K562 (cell line): ENCODE measurements around the gene HES4. TPM values are rescaled to one million over a fixed set of nuclear protein-coding genes. Genes with fewer than 3 reads are reported as not detected.

Experiments used
- ATAC-seq: fragments of 200-7000 bp; cut with Tn5 transposase; 3 replicates; pipeline ENCODE4 v1.9.1; 2020; ENCODE audit warnings: moderate library complexity
- BruUV-seq: library from RNA; stranded (reverse); fragments of 400-500 nt; replicated peaks from 2 replicates; lab custom pipeline; 2021; lab: Mats Ljungman, UMichigan
- CTCF ChIA-PET: fragments of 300-600 bp; formaldehyde crosslinking; extraction: SDS; loops from one replicate; lab custom pipeline; 2021; ENCODE audit warnings: low intra/inter-chr PET ratio; lab: Yijun Ruan, JAX
- POLR2A ChIA-PET: fragments of 300-600, 350-650 bp; sonication (Branson Sonifier 250); formaldehyde crosslinking; extraction: SDS; loops from one replicate; lab custom pipeline; 2021; ENCODE audit warnings: antibody characterized with exemption, inconsistent platforms; lab: Yijun Ruan, JAX
- DNase-seq, 4 experiments: peaks; one replicate each; pipeline versions ENCODE4 v3.0.0 to v3.0.0-alpha.2; 2011 to 2018; ENCODE audit warnings: low spot score in 3 of 4, mixed read lengths in 3 of 4; ENCODE audit errors: extremely low read depth in 1 of 4
- FAIRE-seq: peaks from 2 replicates; lab custom pipeline; 2011; peaks lifted over from hg19 to GRCh38; lab: Jason Lieb, UNC
- H2AFZ ChIP-seq: 2 replicates; pipeline ENCODE4 v1.6.0; 2011; ENCODE audit warnings: low read depth, low read length, control low read depth, inconsistent platforms
- H3K27ac ChIP-seq: fragments of 200-600 bp; 3 replicates; pipeline ENCODE4 v1.8.0; 2011; ENCODE audit warnings: low read depth, mild to moderate bottlenecking, control low read depth, inconsistent platforms, low read length, moderate library complexity, mixed read lengths; ENCODE audit errors: extremely low read depth
- H3K27me3 ChIP-seq, 2 experiments: fragments of 300-600 bp in 1 of 2; 2 replicates in 1 of 2; 3 replicates in 1 of 2; pipeline versions ENCODE4 v1.6.0 to v1.8.0; 2011; ENCODE audit warnings: inconsistent platforms in 2 of 2, low read length in 2 of 2, mild to moderate bottlenecking in 1 of 2, mixed read lengths in 1 of 2, moderate library complexity in 1 of 2; ENCODE audit not compliant: control insufficient read depth in 2 of 2, insufficient read depth in 2 of 2
- H3K36me3 ChIP-seq: fragments of 300-600 bp; 3 replicates; pipeline ENCODE4 v1.8.0; 2011; ENCODE audit warnings: mild to moderate bottlenecking, low read length, inconsistent platforms; ENCODE audit not compliant: control insufficient read depth, insufficient read depth
- H3K4me1 ChIP-seq, 2 experiments: fragments of 200-600 bp in 1 of 2; replicated peaks in 1 of 2; 2 replicates in 1 of 2; 3 replicates in 1 of 2; pipeline versions ENCODE4 v1.5.1 to v1.8.0; 2011; ENCODE audit warnings: inconsistent platforms in 2 of 2, low read length in 2 of 2, mild to moderate bottlenecking in 1 of 2, mixed read lengths in 1 of 2, moderate library complexity in 1 of 2; ENCODE audit not compliant: control insufficient read depth in 2 of 2, insufficient read depth in 2 of 2
- H3K4me2 ChIP-seq: 2 replicates; pipeline ENCODE4 v1.6.1; 2011; ENCODE audit warnings: low read length, control low read depth, inconsistent platforms, mixed read lengths; ENCODE audit not compliant: insufficient read depth
- H3K4me3 ChIP-seq: fragments of 200-600 bp; sonication (generic), shearing (Covaris generic); 2 replicates; pipeline ENCODE4 v1.5.1; 2016; ENCODE audit warnings: control low read depth, inconsistent platforms
- H3K79me2 ChIP-seq: fragments of 200-600 bp; 3 replicates; pipeline ENCODE4 v1.8.0; 2011; ENCODE audit warnings: low read length, inconsistent platforms; ENCODE audit not compliant: control insufficient read depth, insufficient read depth
- H3K9ac ChIP-seq, 2 experiments: 2 replicates each; pipeline versions ENCODE4 v1.6.0 to v1.6.1; 2011; ENCODE audit warnings: low read depth in 2 of 2, low read length in 2 of 2, control low read depth in 1 of 2, inconsistent platforms in 1 of 2, mild to moderate bottlenecking in 1 of 2, mixed read lengths in 1 of 2; ENCODE audit not compliant: insufficient read depth in 1 of 2
- H3K9me1 ChIP-seq: one replicate; pipeline ENCODE4 v1.6.0; 2011; ENCODE audit warnings: inconsistent platforms, mild to moderate bottlenecking, low read length, moderate library complexity; ENCODE audit not compliant: control insufficient read depth, insufficient read depth
- H3K9me3 ChIP-seq: replicated peaks from 2 replicates; pipeline ENCODE4 v1.5.1; 2011; ENCODE audit warnings: low read depth, low read length, inconsistent platforms; ENCODE audit not compliant: control insufficient read depth, insufficient read depth
- H4K20me1 ChIP-seq: replicated peaks from 2 replicates; pipeline ENCODE4 v1.6.1; 2011; ENCODE audit warnings: low read length, inconsistent platforms, mixed read lengths; ENCODE audit not compliant: control insufficient read depth, insufficient read depth
- ARID4B ChIP-seq: sonication (generic); formaldehyde crosslinking; IDR thresholded peaks from 2 replicates; pipeline ENCODE4 v1.8.0; 2022; ENCODE audit warnings: mild to moderate bottlenecking, missing genetic modification reagents
- MCM5 ChIP-seq: fragments of 450-650 bp; IDR thresholded peaks from 2 replicates; pipeline ENCODE4 v1.6.1; 2016; ENCODE audit warnings: low read depth
- PCBP1 ChIP-seq: fragments of 200-400 bp; formaldehyde crosslinking; IDR thresholded peaks from 2 replicates; pipeline ENCODE4 v1.6.1; 2018; ENCODE audit warnings: mild to moderate bottlenecking, low read depth, low read length; ENCODE audit not compliant: poor library complexity, severe bottlenecking
- POLR3A ChIP-seq: IDR thresholded peaks from 2 replicates; pipeline ENCODE4 v1.6.1; 2011; ENCODE audit warnings: borderline replicate concordance, mild to moderate bottlenecking, moderate library complexity; ENCODE audit not compliant: insufficient read length, insufficient read depth; ENCODE audit errors: extremely low read depth
- ZNF695 ChIP-seq: fragments of 450-650 bp; formaldehyde crosslinking; IDR thresholded peaks from 2 replicates; pipeline ENCODE4 v1.4.0; 2020; ENCODE audit warnings: mild to moderate bottlenecking, moderate library complexity
- WGBS: fragments of 100-300 bp; shearing (Covaris generic); methylation state at CpG from one replicate; pipeline ENCODE4 v1.1.6; 2016; ENCODE audit warnings: low coverage, mixed read lengths; ENCODE audit not compliant: insufficient coverage; ENCODE audit errors: missing lambda C conversion rate; 5-methylcytosine and 5-hydroxymethylcytosine counted together
- in situ Hi-C: fragments of 300-500 bp; cut with MboI; formaldehyde crosslinking; loops from 4 replicates; pipeline ENCODE4 v1.15.0; 2018; ENCODE audit warnings: inconsistent platforms, mixed read lengths
- intact Hi-C: fragments of 100-400 bp; cut with micrococcal nuclease; formaldehyde crosslinking; loops from 2 replicates; pipeline ENCODE4 v1.14.2; 2022
- polyA plus RNA-seq, 8 experiments: library from polyadenylated mRNA; depleted of rRNA in 4 of 8; stranded (reverse) in 5 of 8; unstranded in 3 of 8; fragments of >200 nt; fragmentation: Nextera tagmentation in 2 of 8; fragmentation: Illumina TruSeq in 1 of 8; extraction: Ambion mirVana in 2 of 8; extraction: Trizol in 1 of 8; gene quantifications; 2 replicates each; pipeline versions ENCODE4 v1.2.1 to v1.2.3, GENCODE V29; 2011 to 2014; ENCODE audit warnings: inconsistent platforms in 1 of 8, missing spikeins in 1 of 8
- total RNA-seq, 7 experiments: library from RNA; depleted of rRNA in 6 of 7; stranded (reverse); fragments of >200 nt in 6 of 7; fragmentation: Illumina TruSeq in 2 of 7; extraction: Trizol in 2 of 7; gene quantifications; 2 replicates each; pipeline versions ENCODE4 v1.2.1 to v1.2.3, GENCODE V29; 2011 to 2021; ENCODE audit warnings: low replicate concordance in 1 of 7

The HES4 gene
- total and polyA plus RNA-seq, 9 of the 15 experiments (the other 6 are each of a cell fraction or from before 2014, with no cell fraction given) = 0.21 to 43.7 (median 5.3) TPM; not detected in 2

GRCh38 chr1:980137-980571, 19.7 kb downstream of the HES4 start:
- H4K20me1 ChIP-seq = peaks cover 13% of the 10 kb centered on the region
- ATAC-seq (no peak), DNase-seq (no peak), FAIRE-seq (no peak)
- no peak overlapping the region for H3K4me3 ChIP-seq
- H3K36me3 ChIP-seq = no peaks in the 10 kb centered on the region
- H2AFZ ChIP-seq = no peak overlapping the region
- BruUV-seq = no TSS peak
- ChIA-PET POLR2A (interaction anchor here (0.7 to 1.5 kb wide), 3 partner anchors 13 to 344 kb away, joined by 4 to 7 read pairs (median 4); no protein-coding TSS in a partner anchor), CTCF (interaction anchor here (1.1 kb wide), 1 partner anchor 76 kb away, joined by 4 read pairs; no protein-coding TSS in a partner anchor)
- TF ChIP-seq MCM5 = no peak
- peak; percentile 10 for TF ChIP-seq PCBP1
- 0 out of 2 replicates have a peak, but pooled peaks have one; percentile 4 for TF ChIP-seq ARID4B (CRISPR knock-in tag)
- no peak for TF ChIP-seq ZNF695
- no peak for TF ChIP-seq POLR3A
- H3K4me2 ChIP-seq = no peak overlapping the region
- intact Hi-C loops = loop anchor here (10.0 kb wide), 1 partner anchor 315 kb away; no protein-coding TSS in a partner anchor
- no peak overlapping the region for H3K27ac ChIP-seq
- peaks cover 39 to 70% of the 10 kb centered on the region in 2 experiments; a peak in 4 of 5 replicates for H3K27me3 ChIP-seq
- peaks cover 0 to 75% of the 10 kb centered on the region in 2 experiments; a peak in 3 of 5 replicates for H3K4me1 ChIP-seq
- no peaks in the 10 kb centered on the region for H3K9me1 ChIP-seq
- WGBS = 29% methylated on average over 13 of the region's 13 CpGs
- in situ Hi-C loops = loop anchor here (10.0 kb wide), 1 partner anchor 85 kb away; no protein-coding TSS in a partner anchor
- no peaks in the 10 kb centered on the region for H3K79me2 ChIP-seq
- peak overlapping the region in 1 of 2 experiments; percentile 50; a peak in 2 of 4 replicates for H3K9ac ChIP-seq
- no peaks in the 10 kb centered on the region for H3K9me3 ChIP-seq
